ENCODE data around the gene ABI1.

The ABI1 gene

DNA sequence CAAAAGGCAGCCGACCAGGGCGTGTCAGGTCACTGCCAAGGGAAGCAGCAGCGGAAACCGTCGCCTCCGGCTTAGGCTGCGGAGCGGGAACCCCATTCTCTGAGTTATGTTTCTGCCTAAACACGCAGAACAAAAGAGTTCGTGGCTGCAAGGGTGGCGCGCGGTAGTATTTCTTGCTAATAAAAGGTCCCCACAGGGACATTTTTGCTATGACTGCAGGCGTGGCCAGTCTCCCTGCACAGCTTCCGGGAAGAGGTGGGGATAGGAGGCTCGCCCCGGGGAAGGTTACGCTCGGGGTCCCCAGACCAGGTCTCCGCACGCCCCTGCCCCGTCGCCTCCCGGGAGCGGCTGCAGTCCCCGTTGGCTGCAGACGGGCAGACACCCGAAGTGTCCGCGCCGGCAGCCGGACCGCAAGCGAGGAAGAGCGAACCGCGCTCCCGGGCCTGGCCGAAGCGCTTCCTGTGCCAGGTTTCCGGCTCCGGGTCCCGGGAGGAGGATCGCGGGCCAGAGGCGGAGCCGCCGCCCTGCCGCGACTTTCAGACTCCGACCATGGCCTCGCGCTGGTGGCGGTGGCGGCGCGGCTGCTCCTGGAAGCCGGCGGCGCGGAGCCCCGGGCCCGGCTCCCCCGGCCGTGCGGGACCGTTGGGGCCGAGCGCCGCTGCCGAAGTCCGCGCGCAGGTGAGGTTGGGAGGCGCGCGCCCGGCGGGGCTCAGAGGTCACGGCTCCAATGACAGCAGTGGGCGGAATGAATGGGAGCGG lies 163.4 kb downstream of the ABI1 start, which contains the start of gene PDSS1:
PDSS1 (plus strand) TSS at position 539 of the 759 bp plus-strand sequence; CDS start at position 550, 11 bp downstream.
- H3K27ac ChIP-seq (ENCODE audit: low read depth, low read length, severe bottlenecking): peak within 1 kb of the TSS; percentile 10
- peaks cover 23% of the 10 kb centered on the region for H3K36me3 ChIP-seq (ENCODE audit: control insufficient read depth, insufficient read depth, low read length)
- H3K4me3 ChIP-seq (ENCODE audit: extremely low read depth, insufficient read depth, low read length, poor library complexity, severe bottlenecking): peak within 1 kb of the TSS; percentile 82
- H3K9me3 ChIP-seq (ENCODE audit: control insufficient read depth, low read length): no peaks in the 10 kb centered on the region
- H3K4me1 ChIP-seq (ENCODE audit: control insufficient read depth, insufficient read depth, low read length, poor library complexity, severe bottlenecking): peaks cover 4% of the 10 kb centered on the region
- 0 to 1% methylated on average over 59 to 73 of the region's 82 CpGs for WGBS, 2 experiments (ENCODE audit: insufficient coverage in 2 of 2)

- Histone ChIP-seq H3K27ac (ENCODE audit: low read depth, low read length, severe bottlenecking) (peak overlapping the region; percentile 10), H3K4me3 (ENCODE audit: extremely low read depth, insufficient read depth, low read length, poor library complexity, severe bottlenecking) (peak overlapping the region; percentile 82), H3K4me1 (ENCODE audit: control insufficient read depth, insufficient read depth, low read length, poor library complexity, severe bottlenecking) (peaks cover 4% of the 10 kb centered on the region), H3K9me3 (ENCODE audit: control insufficient read depth, low read length) (no peaks in the 10 kb centered on the region), H3K36me3 (ENCODE audit: control insufficient read depth, insufficient read depth, low read length) (peaks cover 18% of the 10 kb centered on the region)
- WGBS, 2 experiments (ENCODE audit: insufficient coverage in 2 of 2): 23 to 49% methylated on average over 5 of the region's 11 CpGs
Measured at GRCh38 chr10:26696786-26697162, 164.0 kb downstream of the ABI1 start.

Measured in mesodermal cell (in vitro differentiated cells).